ENCODE results near the gene HCRTR1.

GRCh38 chr1:31642897-31643296 lies 25.4 kb downstream of the HCRTR1 start:
- no peak for TF ChIP-seq CTCF (conservative IDR thresholded peaks at IDR 0.05)
- no peak for TF ChIP-seq ZFX (IDR thresholded peaks at IDR 0.05)
